ENCODE results near the gene MEI4. TPM values are rescaled to one million over a fixed set of nuclear protein-coding genes. Genes with fewer than 3 reads are reported as not detected.

MEI4 gene
- total and polyA plus RNA-seq, 2 of the 8 experiments (the other 6 are each of a cell fraction or from before 2014, with no cell fraction given) = 0.05 to 0.24 TPM

GRCh38 chr6:77678048-77678447 lies 25.2 kb downstream of the MEI4 start:
- no peak overlapping the region for H4K91ac ChIP-seq (replicated peaks; ENCODE audit: insufficient read length, low read length)
- H3K27ac ChIP-seq (ENCODE audit: low read depth, low read length) = no peak overlapping the region
- no peaks in the 10 kb centered on the region for H3K36me3 ChIP-seq (ENCODE audit: control insufficient read depth in 2 of 4, insufficient read depth in 4 of 4, low read length in 3 of 4)
- H2AK5ac ChIP-seq (ENCODE audit: low read depth, low read length) = no peak overlapping the region
- H2BK15ac ChIP-seq (ENCODE audit: low read length) = no peak overlapping the region
- TF ChIP-seq CHD2 (IDR thresholded peaks at IDR 0.05; ENCODE audit: low read length) (no peak), SP2 (IDR thresholded peaks at IDR 0.05; ENCODE audit: low read length) (no peak), CEBPB (IDR thresholded peaks at IDR 0.05; ENCODE audit: low read depth, low read length) (peak; percentile 83), SP1 (IDR thresholded peaks at IDR 0.05; ENCODE audit: low read depth, low read length) (no peak), TAF7 (optimal IDR thresholded peaks at IDR 0.05; ENCODE audit: borderline replicate concordance, low read depth, low read length) (no peak), BCL11A (IDR thresholded peaks at IDR 0.05; ENCODE audit: low read depth in 2 of 2, low read length in 2 of 2) (no peak), CREB1 (IDR thresholded peaks at IDR 0.05) (no peak), POU5F1 (IDR thresholded peaks at IDR 0.05; ENCODE audit: low read depth, low read length) (no peak), POLR2A (IDR thresholded peaks at IDR 0.05; ENCODE audit: control extremely low read depth in 1 of 2, low read depth in 2 of 2, low read length in 2 of 2) (no peak)
- H4K8ac ChIP-seq (ENCODE audit: extremely low read depth, insufficient read depth, low read length) = no peak overlapping the region
- H4K5ac ChIP-seq (ENCODE audit: insufficient read length, low read depth, low read length) = no peak overlapping the region
- no peak overlapping the region for H2AFZ ChIP-seq (ENCODE audit: low read length)
- H3K79me1 ChIP-seq (ENCODE audit: low read depth, low read length) = no peaks in the 10 kb centered on the region
- no peak for DNase-seq (ENCODE audit: low read depth in 1 of 2, low spot score in 2 of 2)
- no peak overlapping the region for H3K18ac ChIP-seq (ENCODE audit: extremely low read depth, low read length)
- no peaks in the 10 kb centered on the region for H4K20me1 ChIP-seq (replicated peaks in 1 of 2; ENCODE audit: control insufficient read depth in 1 of 2, insufficient read depth in 2 of 2, low read length in 2 of 2)
- H3K14ac ChIP-seq (ENCODE audit: insufficient read length) = no peak overlapping the region
- WGBS, 2 experiments (ENCODE audit: extremely low coverage in 1 of 2, insufficient coverage in 1 of 2, insufficient read length in 1 of 2, insufficient replicate concordance in 2 of 2, low coverage in 1 of 2, low lambda C conversion rate in 2 of 2, missing lambda C conversion rate in 1 of 2) = 94% methylated on average over 4 of the region's 4 CpGs; no CpG with 5 or more reads in 1 of the 2 experiments
- no peaks in the 10 kb centered on the region for H3K23me2 ChIP-seq (ENCODE audit: low read depth, low read length)
- H3K4me3 ChIP-seq (ENCODE audit: extremely low read depth in 1 of 4, insufficient read depth in 2 of 4, low read depth in 3 of 4, low read length in 4 of 4) = no peak overlapping the region
- no peak overlapping the region for H2BK12ac ChIP-seq (ENCODE audit: low read depth, low read length)
- no peak overlapping the region for H3K4me2 ChIP-seq (ENCODE audit: insufficient read depth in 1 of 2, low read depth in 2 of 2, low read length in 2 of 2)
- POLR2A ChIA-PET (ENCODE audit: partially characterized antibody) = no interaction called here
- H3K79me2 ChIP-seq (ENCODE audit: control insufficient read depth in 1 of 2, insufficient read depth in 2 of 2, low read length in 2 of 2) = no peaks in the 10 kb centered on the region
- H3K4me1 ChIP-seq (replicated peaks in 1 of 4; ENCODE audit: control insufficient read depth in 3 of 4, insufficient read depth in 4 of 4, low read length in 3 of 4) = no peaks in the 10 kb centered on the region
- FAIRE-seq = no peak
- H3K56ac ChIP-seq (replicated peaks; ENCODE audit: insufficient read length, low read depth, low read length) = no peak overlapping the region
- no peak overlapping the region for H3K23ac ChIP-seq (ENCODE audit: insufficient read length)
- H2BK20ac ChIP-seq (ENCODE audit: low read length) = no peak overlapping the region
- no peak overlapping the region for H3K9ac ChIP-seq (replicated peaks in 1 of 4; ENCODE audit: extremely low read depth in 1 of 4, low read depth in 3 of 4, low read length in 3 of 4)
- no peaks in the 10 kb centered on the region for H3K9me3 ChIP-seq (ENCODE audit: insufficient read depth in 2 of 2, low read depth in 1 of 2, low read length in 1 of 2)
- H2BK5ac ChIP-seq (ENCODE audit: low read depth, low read length) = no peak overlapping the region
- H3K4ac ChIP-seq (replicated peaks; ENCODE audit: insufficient read length, low read depth, low read length) = no peak overlapping the region
- H2BK120ac ChIP-seq (replicated peaks; ENCODE audit: low read depth, low read length) = no peak overlapping the region
- CTCF ChIA-PET (ENCODE audit: partially characterized antibody) = no interaction called here
- H3K27me3 ChIP-seq (replicated peaks in 1 of 4; ENCODE audit: control insufficient read depth in 3 of 4, extremely low read depth in 1 of 4, insufficient read depth in 3 of 4, low read length in 3 of 4) = no peaks in the 10 kb centered on the region

All from H1 (cell line).